NOMO-1 treated with DMSO at 0.1 percent for 48 hours (cell line): ENCODE data around the gene NETO2.

Experiments used
- DNase-seq: peaks from one replicate; lab custom pipeline; 2025; ENCODE audit not compliant: unreplicated experiment; lab: John Stamatoyannopoulos, UW

Gene NETO2

GRCh38 chr16:47047524-47048203 lies 96.1 kb downstream of the NETO2 start:
- no peak for DNase-seq

DNA sequence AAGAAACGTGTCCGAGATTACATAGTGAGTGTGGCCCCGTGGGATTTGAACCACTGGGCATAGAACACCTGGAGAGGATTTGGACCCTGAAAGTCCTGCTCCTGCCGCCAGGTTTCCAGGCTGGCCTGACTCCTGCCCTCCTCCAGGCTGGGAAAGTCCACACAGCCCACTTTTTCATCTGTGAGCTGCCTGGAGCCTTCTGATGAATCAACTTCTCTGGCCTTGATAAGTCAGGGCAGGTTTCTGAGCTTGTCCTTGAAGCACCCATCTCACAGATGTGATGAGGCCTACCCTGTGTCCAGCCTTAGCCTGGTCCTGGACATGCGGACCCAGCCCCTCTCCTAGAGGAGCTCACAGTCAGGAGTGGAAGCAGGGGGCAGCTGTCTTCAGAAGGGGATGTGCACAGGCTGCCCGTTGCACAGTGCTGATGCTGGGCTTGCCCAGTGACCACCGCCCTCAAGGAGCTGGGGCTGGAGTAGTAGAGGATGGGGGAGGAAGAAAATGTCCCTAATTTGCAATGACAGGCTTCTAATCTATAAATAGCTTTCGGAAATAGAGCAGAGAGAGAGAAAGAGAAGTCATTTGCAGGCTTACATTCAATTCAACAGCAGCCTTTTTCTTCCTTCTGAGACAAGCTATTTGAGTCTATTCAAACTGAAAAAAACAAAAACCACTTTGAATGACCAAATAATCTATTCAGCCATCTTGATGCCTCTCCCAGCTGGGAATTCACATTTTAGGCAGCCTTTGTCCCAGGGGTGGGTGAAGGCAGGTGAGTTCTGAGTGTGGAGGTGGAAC lies 96.8 kb downstream of the NETO2 start:
- DNase-seq: peak; percentile 37

- DNase-seq: peak; percentile 44
These were observed 98.3 kb downstream of the NETO2 start for GRCh38 chr16:47045459-47045858.

DNA sequence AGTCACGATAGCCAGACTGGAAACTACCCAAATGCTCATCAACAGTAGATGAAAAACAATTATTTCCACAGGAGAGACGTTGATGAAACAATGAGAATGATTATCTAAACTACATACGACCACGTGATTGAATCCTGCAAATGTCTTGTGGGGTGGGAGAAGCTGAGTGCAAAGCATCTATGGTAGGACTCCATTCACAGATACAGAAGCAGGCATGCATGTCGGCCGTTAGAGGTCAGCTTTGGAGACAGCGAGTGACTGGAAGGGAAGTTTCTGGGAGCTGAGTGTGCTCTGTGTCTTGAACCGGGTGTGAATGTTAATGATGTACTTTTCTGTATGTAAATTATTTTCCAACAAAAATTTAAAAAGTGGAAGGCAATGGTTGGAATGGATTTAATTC lies 98.7 kb downstream of the NETO2 start:
- DNase-seq: peak; percentile 3

DNA sequence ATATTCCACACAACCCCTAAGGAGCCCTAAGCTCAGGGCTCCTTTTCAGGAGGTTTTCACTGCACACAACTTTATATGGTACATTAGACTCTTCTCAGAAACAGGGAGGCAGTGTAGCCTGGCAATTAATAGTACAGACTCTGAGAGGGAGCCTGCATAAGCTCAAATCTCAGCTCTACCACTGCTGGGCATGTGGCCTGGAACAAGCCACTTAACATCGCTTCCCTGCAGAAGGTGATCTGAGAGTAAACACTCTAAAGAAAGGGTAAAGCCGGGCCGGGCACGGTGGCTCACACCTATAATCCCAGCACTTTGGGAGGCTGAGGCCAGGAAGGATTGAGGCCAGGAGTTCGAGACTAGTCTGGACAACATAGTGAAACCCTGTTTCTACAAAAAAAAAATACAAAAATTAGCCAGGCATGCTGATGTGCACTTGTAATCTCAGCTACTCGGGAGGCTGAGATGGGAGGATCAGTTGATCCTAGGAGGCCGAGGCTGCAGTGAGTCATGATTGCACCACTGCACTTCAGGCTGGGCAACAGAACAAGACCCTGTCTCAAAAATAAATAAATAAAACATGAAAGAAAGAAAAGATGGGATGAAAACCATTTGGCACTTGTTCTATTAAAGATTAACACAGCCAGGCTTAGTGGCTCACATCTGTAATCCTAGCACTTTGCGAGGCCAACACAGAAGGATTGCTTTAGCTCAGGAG lies 99.6 kb downstream of the NETO2 start:
- no peak for DNase-seq

DNA sequence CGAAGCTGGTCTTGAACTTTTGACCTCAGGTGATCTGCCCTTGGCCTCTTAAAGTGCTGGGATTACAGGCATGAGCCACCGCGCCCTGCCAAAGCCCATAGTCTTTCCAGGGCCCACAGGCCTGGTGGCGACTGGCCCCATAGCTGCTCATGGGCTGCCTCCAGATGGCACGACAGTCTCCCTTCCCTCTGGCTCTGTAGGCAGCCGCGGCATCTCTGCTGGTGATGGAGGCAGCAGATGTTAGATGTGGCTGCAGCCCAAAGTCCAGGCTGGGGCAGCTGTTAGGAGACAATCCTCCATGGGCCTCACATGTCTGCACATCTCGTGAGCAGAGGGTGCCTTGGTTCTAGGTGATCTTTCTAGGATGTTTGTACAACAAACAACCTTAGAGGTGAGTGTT lies 100.5 kb downstream of the NETO2 start:
- DNase-seq: no peak

GRCh38 chr16:47037746-47038458 lies 105.8 kb downstream of the NETO2 start:
- peak; percentile 77 for DNase-seq

DNA sequence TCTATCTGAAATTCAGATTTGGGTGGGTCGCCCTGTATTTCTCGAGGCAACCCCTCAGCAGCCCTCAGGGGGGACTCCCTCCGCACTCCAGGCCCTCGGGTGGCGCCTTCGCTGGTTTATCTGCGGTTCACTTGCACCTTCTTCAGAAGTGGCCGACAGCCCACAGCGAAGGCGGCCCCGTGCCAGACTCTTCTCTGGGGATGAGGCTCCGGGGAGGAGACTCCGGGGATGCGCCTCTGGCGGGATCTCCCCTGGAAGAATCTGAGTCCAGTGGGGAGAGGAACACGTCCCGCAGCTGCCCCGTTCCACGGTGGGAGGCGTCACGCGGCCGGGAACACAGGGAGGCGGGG lies 106.4 kb downstream of the NETO2 start:
- DNase-seq: no peak

DNA sequence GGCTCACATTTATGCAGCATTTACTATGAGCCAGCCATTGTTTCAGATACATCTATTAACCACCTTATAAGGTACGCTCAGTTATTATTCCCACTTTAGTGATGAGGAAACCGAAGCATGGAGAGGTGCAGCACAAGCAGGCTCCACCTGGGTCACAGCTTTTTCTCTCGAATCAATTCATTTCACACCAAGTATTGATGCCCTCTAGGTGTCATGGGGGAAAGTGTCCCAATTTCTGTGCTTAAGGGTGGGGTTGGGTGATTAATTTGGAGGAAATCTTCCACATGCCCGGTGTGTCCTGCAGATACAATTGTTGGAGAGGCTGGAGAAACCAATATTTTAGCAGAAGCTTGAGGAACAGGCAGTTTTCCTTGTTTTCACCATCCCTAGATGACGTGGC lies 107.5 kb downstream of the NETO2 start:
- DNase-seq: no peak

DNA sequence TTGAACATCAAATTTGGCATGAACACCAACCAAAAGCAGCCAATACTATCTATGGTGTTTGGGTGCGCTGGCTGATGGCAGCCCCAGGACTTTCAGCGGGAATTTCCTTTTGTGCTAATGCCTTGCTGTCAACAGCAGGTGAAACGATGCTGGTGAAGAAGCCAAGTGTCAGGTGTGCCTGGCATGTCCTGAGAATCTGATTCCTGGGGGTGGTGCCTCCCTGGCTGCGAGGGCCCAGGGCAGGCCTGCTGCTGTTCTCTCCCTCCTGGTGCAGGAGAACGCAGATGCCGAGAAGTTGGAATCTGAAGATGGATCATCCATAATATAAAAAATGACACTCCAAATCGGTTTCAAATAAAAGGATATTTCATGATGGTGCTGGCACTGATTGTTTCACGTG lies 108.3 kb downstream of the NETO2 start:
- no peak for DNase-seq

GRCh38 chr16:47034455-47034854 lies 109.3 kb downstream of the NETO2 start:
- no peak for DNase-seq

GRCh38 chr16:47033176-47033575 lies 110.6 kb downstream of the NETO2 start:
- DNase-seq: no peak

DNA sequence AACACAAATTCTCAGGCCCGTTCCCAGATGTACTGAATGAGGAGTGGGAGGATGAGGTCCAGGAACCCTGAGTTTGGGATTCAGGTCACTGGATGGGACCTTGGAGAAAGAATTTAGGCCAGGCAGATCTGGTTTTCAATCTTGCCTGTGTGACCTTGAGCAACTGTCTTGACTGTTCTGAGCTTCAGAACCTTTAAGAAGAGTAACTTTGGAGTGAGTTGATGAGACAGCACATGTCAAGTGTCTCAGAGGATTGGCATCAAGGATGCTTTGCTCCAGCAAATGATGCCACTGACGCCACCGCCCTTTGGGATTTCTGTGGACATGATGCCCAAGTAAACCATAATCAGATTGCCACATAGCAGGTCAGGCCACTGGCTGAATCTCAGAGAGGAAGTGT lies 114.0 kb downstream of the NETO2 start:
- DNase-seq: no peak

DNA sequence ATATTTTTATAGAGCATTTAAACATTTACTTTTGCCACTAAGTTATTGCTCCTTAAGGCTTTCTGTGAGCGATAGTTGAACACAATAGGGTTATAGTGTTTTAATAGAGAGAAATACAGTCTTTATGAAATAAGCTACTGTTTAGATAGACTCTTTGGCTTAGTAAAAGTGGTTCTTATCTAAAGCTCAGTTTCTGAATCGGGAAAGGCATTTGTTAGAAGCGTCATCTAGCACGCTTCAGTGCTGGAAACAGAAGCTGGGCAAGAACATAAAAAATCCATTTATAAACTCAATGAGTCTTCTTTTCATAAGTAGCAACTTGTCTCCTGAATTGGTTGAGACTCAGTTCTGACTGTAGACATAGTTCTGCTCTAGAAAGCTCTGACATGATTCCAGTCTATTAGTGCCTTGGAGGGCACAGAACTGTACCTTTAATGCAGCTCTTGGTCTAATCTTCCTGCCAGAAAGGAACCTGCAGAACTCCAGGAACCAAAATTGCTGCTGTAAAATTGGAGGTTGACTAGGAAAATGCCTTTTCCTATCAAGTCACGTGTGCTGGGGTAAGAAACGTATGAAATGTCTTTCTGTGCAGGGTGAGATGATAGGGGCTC lies 114.9 kb downstream of the NETO2 start:
- DNase-seq: no peak
